Neural cell (in vitro differentiated cells): ENCODE data around the gene GRM2. TPM values are rescaled to one million over a fixed set of nuclear protein-coding genes. Genes with fewer than 3 reads are reported as not detected.

Source experiments
- H2AFZ ChIP-seq: fragments of 200-600, 300-800 bp; sonication (generic), shearing (Covaris generic); 2 replicates; pipeline ENCODE4 v1.6.0; 2014; ENCODE audit warnings: low read depth, mild to moderate bottlenecking, antibody characterized with exemption, low read length, moderate library complexity
- H3F3A ChIP-seq: fragments of 200-600 bp; shearing (Covaris generic); 2 replicates; pipeline ENCODE4 v1.6.1; 2016; ENCODE audit warnings: mild to moderate bottlenecking, moderate library complexity, mixed read lengths, antibody characterized with exemption, low read length; ENCODE audit not compliant: insufficient read depth, poor library complexity, severe bottlenecking
- H3K27ac ChIP-seq: fragments of 200-600, 300-800 bp; sonication (generic), shearing (Covaris generic); 2 replicates; pipeline ENCODE4 v1.5.1; 2014; ENCODE audit warnings: mild to moderate bottlenecking, low read length, moderate library complexity
- H3K27me3 ChIP-seq: fragments of 300-800, 200-600 bp; sonication (generic), shearing (Covaris generic); 2 replicates; pipeline ENCODE4 v1.6.0; 2014; ENCODE audit warnings: mild to moderate bottlenecking, low read depth, low read length, moderate library complexity; ENCODE audit not compliant: insufficient read depth
- H3K36me3 ChIP-seq: fragments of 300-800, 200-600 bp; sonication (generic), shearing (Covaris generic); 2 replicates; pipeline ENCODE4 v1.5.1; 2014; ENCODE audit warnings: mild to moderate bottlenecking, antibody characterized with exemption, low read length, moderate library complexity; ENCODE audit not compliant: insufficient read depth
- H3K4me2 ChIP-seq: fragments of 300-800, 200-600 bp; sonication (generic), shearing (Covaris generic); 2 replicates; pipeline ENCODE4 v1.6.0; 2014; ENCODE audit warnings: mild to moderate bottlenecking, low read length
- H3K4me3 ChIP-seq: fragments of 300-800, 200-600 bp; sonication (generic), shearing (Covaris generic); 2 replicates; pipeline ENCODE4 v1.5.1; 2014; ENCODE audit warnings: mild to moderate bottlenecking, low read length, moderate library complexity
- H3K79me2 ChIP-seq: fragments of 200-600 bp; shearing (Covaris generic); replicated peaks from 2 replicates; pipeline ENCODE4 v1.6.0; 2014; ENCODE audit warnings: mild to moderate bottlenecking, low read length, moderate library complexity; ENCODE audit not compliant: insufficient read depth
- H3K9ac ChIP-seq: fragments of 300-800, 200-600 bp; sonication (generic), shearing (Covaris generic); 2 replicates; pipeline ENCODE4 v1.6.1; 2016; ENCODE audit warnings: mild to moderate bottlenecking, low read length, mixed read lengths
- H3K9me2 ChIP-seq: fragments of 200-600 bp; shearing (Covaris generic); 2 replicates; pipeline ENCODE4 v1.6.1; 2016; ENCODE audit warnings: mild to moderate bottlenecking, low read length, mixed read lengths; ENCODE audit not compliant: insufficient read depth
- H3K9me3 ChIP-seq: fragments of 200-600, 300-800 bp; sonication (generic), shearing (Covaris generic); 2 replicates; pipeline ENCODE4 v1.6.1; 2016; ENCODE audit warnings: mild to moderate bottlenecking, mixed run types, low read length, moderate library complexity, mixed read lengths
- H4K20me1 ChIP-seq: fragments of 200-600 bp; shearing (Covaris generic); 2 replicates; pipeline ENCODE4 v1.6.1; 2016; ENCODE audit warnings: mild to moderate bottlenecking, mixed run types; ENCODE audit not compliant: insufficient read depth
- EP300 ChIP-seq: fragments of 450-650 bp; conservative IDR thresholded peaks from 2 replicates; pipeline ENCODE4 v1.6.1; 2014; ENCODE audit warnings: antibody characterized with exemption, mild to moderate bottlenecking, moderate library complexity; ENCODE audit not compliant: poor library complexity, severe bottlenecking
- EZH2 ChIP-seq: fragments of 200-600, 300-800 bp; shearing (Covaris generic), sonication (generic); IDR thresholded peaks from 2 replicates; pipeline ENCODE4 v1.6.1; 2014; ENCODE audit warnings: antibody characterized with exemption, low read length, borderline replicate concordance, mild to moderate bottlenecking; ENCODE audit not compliant: insufficient read depth, poor library complexity, severe bottlenecking
- MXI1 ChIP-seq: fragments of 450-650 bp; conservative IDR thresholded peaks from 2 replicates; pipeline ENCODE4 v1.6.1; 2014; ENCODE audit warnings: antibody characterized with exemption, mild to moderate bottlenecking; ENCODE audit not compliant: poor library complexity, severe bottlenecking
- POLR2AphosphoS5 ChIP-seq: IDR thresholded peaks from 2 replicates; pipeline ENCODE4 v1.6.1; 2012
- RAD21 ChIP-seq: fragments of 450-650 bp; conservative IDR thresholded peaks from 2 replicates; pipeline ENCODE4 v1.6.1; 2014; ENCODE audit warnings: antibody characterized with exemption, mild to moderate bottlenecking, moderate library complexity
- SMC3 ChIP-seq: fragments of 450-650 bp; conservative IDR thresholded peaks from 2 replicates; pipeline ENCODE4 v1.6.1; 2014; ENCODE audit warnings: antibody characterized with exemption, mild to moderate bottlenecking, moderate library complexity; ENCODE audit not compliant: poor library complexity
- TAF1 ChIP-seq: IDR thresholded peaks from 2 replicates; pipeline ENCODE4 v1.6.1; 2012; ENCODE audit warnings: low read depth
- polyA plus RNA-seq: library from polyadenylated mRNA; depleted of rRNA; stranded (reverse); fragments of >200 nt; gene quantifications from 2 replicates; pipeline ENCODE4 v1.2.3, GENCODE V29; 2014
- TF ChIP-seq, protein P1 (sequence below): fragments of 450-650 bp; IDR thresholded peaks from 2 replicates; pipeline ENCODE4 v1.5.1; 2014; ENCODE audit warnings: antibody characterized with exemption, mild to moderate bottlenecking, moderate library complexity; ENCODE audit not compliant: poor library complexity, severe bottlenecking
- TF ChIP-seq, protein P2 (sequence below): IDR thresholded peaks from 2 replicates; pipeline ENCODE4 v1.6.1; 2012; ENCODE audit warnings: borderline replicate concordance

GRM2 gene
- polyA plus RNA-seq, 1 donor from 2014 or later: 9.1 TPM

- H3K36me3 ChIP-seq: no peaks in the 10 kb centered on the region
- H3K27me3 ChIP-seq: no peaks in the 10 kb centered on the region
- no peak overlapping the region for H3K4me2 ChIP-seq
- no peaks in the 10 kb centered on the region for H3K79me2 ChIP-seq
- no peak overlapping the region for H3K9ac ChIP-seq
- H3K27ac ChIP-seq: no peak overlapping the region
- no peaks in the 10 kb centered on the region for H3K9me2 ChIP-seq
- H3K4me3 ChIP-seq: no peak overlapping the region
- TF ChIP-seq RAD21 (no peak), EZH2 (no peak), SMC3 (no peak), TAF1 (no peak), EP300 (no peak), MXI1 (no peak)
- TF ChIP-seq, protein P1, sequence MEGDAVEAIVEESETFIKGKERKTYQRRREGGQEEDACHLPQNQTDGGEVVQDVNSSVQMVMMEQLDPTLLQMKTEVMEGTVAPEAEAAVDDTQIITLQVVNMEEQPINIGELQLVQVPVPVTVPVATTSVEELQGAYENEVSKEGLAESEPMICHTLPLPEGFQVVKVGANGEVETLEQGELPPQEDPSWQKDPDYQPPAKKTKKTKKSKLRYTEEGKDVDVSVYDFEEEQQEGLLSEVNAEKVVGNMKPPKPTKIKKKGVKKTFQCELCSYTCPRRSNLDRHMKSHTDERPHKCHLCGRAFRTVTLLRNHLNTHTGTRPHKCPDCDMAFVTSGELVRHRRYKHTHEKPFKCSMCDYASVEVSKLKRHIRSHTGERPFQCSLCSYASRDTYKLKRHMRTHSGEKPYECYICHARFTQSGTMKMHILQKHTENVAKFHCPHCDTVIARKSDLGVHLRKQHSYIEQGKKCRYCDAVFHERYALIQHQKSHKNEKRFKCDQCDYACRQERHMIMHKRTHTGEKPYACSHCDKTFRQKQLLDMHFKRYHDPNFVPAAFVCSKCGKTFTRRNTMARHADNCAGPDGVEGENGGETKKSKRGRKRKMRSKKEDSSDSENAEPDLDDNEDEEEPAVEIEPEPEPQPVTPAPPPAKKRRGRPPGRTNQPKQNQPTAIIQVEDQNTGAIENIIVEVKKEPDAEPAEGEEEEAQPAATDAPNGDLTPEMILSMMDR: peak; percentile 15
- H2AFZ ChIP-seq: no peak overlapping the region
- H4K20me1 ChIP-seq: no peaks in the 10 kb centered on the region
- H3K9me3 ChIP-seq: no peaks in the 10 kb centered on the region
- no peaks in the 10 kb centered on the region for H3F3A ChIP-seq
Measured at GRCh38 chr3:51719410-51720025, 12.7 kb downstream of the GRM2 start.

GRCh38 chr3:51720292-51721061 lies 13.6 kb downstream of the GRM2 start:
- H3K79me2 ChIP-seq: no peaks in the 10 kb centered on the region

More at GRCh38 chr3:51720292-51721061, 13.6 kb downstream of the GRM2 start:
- Histone ChIP-seq H2AFZ (no peak overlapping the region), H3K9me3 (no peaks in the 10 kb centered on the region), H3K27me3 (no peaks in the 10 kb centered on the region), H3K27ac (no peak overlapping the region), H4K20me1 (no peaks in the 10 kb centered on the region), H3F3A (no peaks in the 10 kb centered on the region), H3K4me2 (no peak overlapping the region), H3K4me3 (no peak overlapping the region), H3K36me3 (no peaks in the 10 kb centered on the region), H3K9ac (no peak overlapping the region), H3K9me2 (no peaks in the 10 kb centered on the region)
- TF ChIP-seq MXI1: no peak
- TF ChIP-seq POLR2AphosphoS5: no peak
- TF ChIP-seq RAD21: no peak
- TF ChIP-seq, protein P1: no peak
- no peak for TF ChIP-seq TAF1
- no peak for TF ChIP-seq EP300
- TF ChIP-seq, protein P2, sequence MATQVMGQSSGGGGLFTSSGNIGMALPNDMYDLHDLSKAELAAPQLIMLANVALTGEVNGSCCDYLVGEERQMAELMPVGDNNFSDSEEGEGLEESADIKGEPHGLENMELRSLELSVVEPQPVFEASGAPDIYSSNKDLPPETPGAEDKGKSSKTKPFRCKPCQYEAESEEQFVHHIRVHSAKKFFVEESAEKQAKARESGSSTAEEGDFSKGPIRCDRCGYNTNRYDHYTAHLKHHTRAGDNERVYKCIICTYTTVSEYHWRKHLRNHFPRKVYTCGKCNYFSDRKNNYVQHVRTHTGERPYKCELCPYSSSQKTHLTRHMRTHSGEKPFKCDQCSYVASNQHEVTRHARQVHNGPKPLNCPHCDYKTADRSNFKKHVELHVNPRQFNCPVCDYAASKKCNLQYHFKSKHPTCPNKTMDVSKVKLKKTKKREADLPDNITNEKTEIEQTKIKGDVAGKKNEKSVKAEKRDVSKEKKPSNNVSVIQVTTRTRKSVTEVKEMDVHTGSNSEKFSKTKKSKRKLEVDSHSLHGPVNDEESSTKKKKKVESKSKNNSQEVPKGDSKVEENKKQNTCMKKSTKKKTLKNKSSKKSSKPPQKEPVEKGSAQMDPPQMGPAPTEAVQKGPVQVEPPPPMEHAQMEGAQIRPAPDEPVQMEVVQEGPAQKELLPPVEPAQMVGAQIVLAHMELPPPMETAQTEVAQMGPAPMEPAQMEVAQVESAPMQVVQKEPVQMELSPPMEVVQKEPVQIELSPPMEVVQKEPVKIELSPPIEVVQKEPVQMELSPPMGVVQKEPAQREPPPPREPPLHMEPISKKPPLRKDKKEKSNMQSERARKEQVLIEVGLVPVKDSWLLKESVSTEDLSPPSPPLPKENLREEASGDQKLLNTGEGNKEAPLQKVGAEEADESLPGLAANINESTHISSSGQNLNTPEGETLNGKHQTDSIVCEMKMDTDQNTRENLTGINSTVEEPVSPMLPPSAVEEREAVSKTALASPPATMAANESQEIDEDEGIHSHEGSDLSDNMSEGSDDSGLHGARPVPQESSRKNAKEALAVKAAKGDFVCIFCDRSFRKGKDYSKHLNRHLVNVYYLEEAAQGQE: no peak
